GM12872 (cell line): ENCODE data around the gene GOT1.

ENCODE experiments used
- TF ChIP-seq, protein P1 (sequence below): IDR thresholded peaks from 3 replicates; pipeline ENCODE4 v1.5.1; 2011; ENCODE audit warnings: low read depth, mild to moderate bottlenecking, low read length, moderate library complexity; ENCODE audit not compliant: insufficient read depth

Gene GOT1

GRCh38 chr10:99411546-99411945 is 18.9 kb downstream of the GOT1 start:
- TF ChIP-seq, protein P1, sequence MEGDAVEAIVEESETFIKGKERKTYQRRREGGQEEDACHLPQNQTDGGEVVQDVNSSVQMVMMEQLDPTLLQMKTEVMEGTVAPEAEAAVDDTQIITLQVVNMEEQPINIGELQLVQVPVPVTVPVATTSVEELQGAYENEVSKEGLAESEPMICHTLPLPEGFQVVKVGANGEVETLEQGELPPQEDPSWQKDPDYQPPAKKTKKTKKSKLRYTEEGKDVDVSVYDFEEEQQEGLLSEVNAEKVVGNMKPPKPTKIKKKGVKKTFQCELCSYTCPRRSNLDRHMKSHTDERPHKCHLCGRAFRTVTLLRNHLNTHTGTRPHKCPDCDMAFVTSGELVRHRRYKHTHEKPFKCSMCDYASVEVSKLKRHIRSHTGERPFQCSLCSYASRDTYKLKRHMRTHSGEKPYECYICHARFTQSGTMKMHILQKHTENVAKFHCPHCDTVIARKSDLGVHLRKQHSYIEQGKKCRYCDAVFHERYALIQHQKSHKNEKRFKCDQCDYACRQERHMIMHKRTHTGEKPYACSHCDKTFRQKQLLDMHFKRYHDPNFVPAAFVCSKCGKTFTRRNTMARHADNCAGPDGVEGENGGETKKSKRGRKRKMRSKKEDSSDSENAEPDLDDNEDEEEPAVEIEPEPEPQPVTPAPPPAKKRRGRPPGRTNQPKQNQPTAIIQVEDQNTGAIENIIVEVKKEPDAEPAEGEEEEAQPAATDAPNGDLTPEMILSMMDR = no peak

DNA sequence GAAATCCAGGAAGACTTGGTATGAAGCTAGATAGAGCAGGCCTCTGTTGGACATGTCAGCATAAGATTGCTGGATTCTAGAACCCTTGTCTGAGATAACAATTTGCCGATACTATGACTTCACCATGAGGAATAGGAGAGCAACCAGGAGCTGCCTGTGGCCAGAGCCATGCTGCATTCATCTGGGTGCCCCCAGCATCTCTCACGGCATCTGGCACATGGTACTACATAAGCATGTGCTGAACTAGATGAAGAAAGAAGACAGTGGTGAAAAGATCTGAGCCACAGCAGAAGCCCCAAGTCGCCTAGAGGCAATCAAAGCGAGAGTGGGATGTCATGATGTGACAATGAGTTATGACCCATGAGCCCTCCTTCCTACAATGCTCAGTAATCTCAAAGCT is 19.5 kb downstream of the GOT1 start:
- TF ChIP-seq, protein P1 = no peak

- TF ChIP-seq, protein P1 = no peak
These were observed 20.3 kb downstream of the GOT1 start for GRCh38 chr10:99410146-99410545.

DNA sequence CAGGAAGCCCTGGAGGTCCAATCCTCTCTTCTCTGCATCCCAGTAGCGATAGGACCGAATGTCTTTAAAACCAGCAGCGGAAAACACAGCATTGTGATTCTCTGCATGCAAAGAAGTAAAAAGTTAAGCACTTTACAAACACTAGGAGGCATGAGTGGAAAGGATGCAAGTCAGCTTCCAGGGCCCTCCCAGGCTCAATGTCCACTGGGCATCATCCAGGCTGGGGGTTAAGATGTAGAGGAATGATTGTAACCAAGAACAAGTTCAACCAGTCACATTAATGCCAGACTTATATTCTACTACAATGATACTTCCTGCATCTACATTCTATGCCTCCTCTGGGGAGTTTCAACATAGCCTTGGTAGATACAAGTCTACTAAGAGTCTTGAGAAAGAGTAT is 24.3 kb downstream of the GOT1 start:
- TF ChIP-seq, protein P1 = no peak

DNA sequence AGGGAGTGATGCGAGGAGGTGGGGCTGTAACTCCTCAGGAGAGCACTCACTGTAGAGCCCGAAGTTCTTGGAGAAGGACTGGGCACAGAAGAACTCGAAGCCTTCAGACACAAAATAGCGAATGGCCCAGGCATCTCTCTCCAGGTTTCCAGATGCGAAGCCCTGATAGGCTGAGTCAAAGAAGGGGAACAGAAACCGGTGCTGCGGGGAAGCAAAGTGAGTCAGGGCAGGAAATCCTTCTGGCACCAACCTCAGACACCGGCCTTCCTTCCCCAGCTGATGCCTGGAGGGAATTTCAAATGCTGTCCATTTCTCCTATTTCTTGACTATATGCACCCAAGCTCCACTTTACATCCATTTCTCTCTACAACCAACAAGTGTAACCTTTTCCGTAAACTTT is 26.8 kb downstream of the GOT1 start:
- TF ChIP-seq, protein P1 = no peak

GRCh38 chr10:99399664-99400063 is 30.8 kb downstream of the GOT1 start:
- TF ChIP-seq, protein P1 = no peak

- TF ChIP-seq, protein P1 = no peak
These were observed 34.0 kb downstream of the GOT1 start for GRCh38 chr10:99396471-99396870.
